SU-DHL-6 (cell line): ENCODE measurements around the gene KRTAP10-4.

Source experiments
- EZH2phosphoT487 ChIP-seq: fragments of 200-600 bp; sonication (generic), shearing (Covaris generic); conservative IDR thresholded peaks from 2 replicates; pipeline ENCODE4 v1.6.1; 2018; ENCODE audit warnings: mild to moderate bottlenecking, antibody characterized with exemption, low read length, moderate library complexity, mixed read lengths
- TF ChIP-seq, protein P1 (sequence below): fragments of 200-600 bp; sonication (generic); IDR thresholded peaks from one replicate; pipeline ENCODE4 v1.5.1; 2017; ENCODE audit warnings: antibody characterized with exemption, mild to moderate bottlenecking, low read length, moderate library complexity; ENCODE audit not compliant: insufficient read depth, poor library complexity, severe bottlenecking

DNA sequence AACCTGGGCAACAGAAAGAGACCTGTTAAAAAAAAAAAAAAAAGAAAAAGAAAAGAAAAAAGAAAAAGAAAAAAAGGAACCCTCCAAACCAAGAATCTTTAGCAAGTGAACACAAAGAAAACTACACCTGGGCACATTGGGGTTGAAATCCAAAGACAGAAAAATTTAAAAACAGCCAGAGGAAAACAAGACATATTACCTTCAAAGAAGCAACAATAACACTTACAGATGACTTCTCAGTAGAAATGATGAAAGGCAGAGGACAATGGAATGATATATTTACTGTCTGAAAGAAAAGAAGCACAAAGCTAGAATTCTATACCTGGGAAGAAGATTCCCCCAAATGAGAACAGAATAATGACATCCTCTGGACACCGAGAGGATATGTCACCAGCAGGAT lies 30.8 kb upstream of the KRTAP10-4 start:
- TF ChIP-seq, protein P1, sequence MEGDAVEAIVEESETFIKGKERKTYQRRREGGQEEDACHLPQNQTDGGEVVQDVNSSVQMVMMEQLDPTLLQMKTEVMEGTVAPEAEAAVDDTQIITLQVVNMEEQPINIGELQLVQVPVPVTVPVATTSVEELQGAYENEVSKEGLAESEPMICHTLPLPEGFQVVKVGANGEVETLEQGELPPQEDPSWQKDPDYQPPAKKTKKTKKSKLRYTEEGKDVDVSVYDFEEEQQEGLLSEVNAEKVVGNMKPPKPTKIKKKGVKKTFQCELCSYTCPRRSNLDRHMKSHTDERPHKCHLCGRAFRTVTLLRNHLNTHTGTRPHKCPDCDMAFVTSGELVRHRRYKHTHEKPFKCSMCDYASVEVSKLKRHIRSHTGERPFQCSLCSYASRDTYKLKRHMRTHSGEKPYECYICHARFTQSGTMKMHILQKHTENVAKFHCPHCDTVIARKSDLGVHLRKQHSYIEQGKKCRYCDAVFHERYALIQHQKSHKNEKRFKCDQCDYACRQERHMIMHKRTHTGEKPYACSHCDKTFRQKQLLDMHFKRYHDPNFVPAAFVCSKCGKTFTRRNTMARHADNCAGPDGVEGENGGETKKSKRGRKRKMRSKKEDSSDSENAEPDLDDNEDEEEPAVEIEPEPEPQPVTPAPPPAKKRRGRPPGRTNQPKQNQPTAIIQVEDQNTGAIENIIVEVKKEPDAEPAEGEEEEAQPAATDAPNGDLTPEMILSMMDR, result no peak
- no peak for TF ChIP-seq EZH2phosphoT487
